ENCODE results near the gene ROPN1.

GRCh38 chr3:123936400-123936799 is 55.5 kb downstream of the ROPN1 start:
- TF ChIP-seq CTCF (IDR thresholded peaks at IDR 0.05; ENCODE audit: low read depth, low read length, poor library complexity, severe bottlenecking) (no peak), EZH2phosphoT487 (IDR thresholded peaks at IDR 0.05; ENCODE audit: borderline replicate concordance, low read length) (no peak)
